Osteocyte (in vitro differentiated cells): ENCODE data around the gene NAXE. TPM values are rescaled to one million over a fixed set of nuclear protein-coding genes. Genes with fewer than 3 reads are reported as not detected.
A peak's percentile ranks its signal among the peaks of the same experiment; 100 is the strongest.

Experiments
- DNase-seq: peaks from one replicate; pipeline ENCODE4 v3.0.0; 2021; ENCODE audit warnings: mixed read lengths; ENCODE audit not compliant: unreplicated experiment; ENCODE audit errors: extremely low spot score
- H3K27ac Mint-ChIP-seq: one replicate; pipeline ENCODE4 v1.8.0; 2021; ENCODE audit warnings: mild to moderate bottlenecking, mixed read lengths; ENCODE audit not compliant: unreplicated experiment
- H3K27me3 Mint-ChIP-seq: one replicate; pipeline ENCODE4 v1.8.0; 2021; ENCODE audit warnings: mixed read lengths; ENCODE audit not compliant: unreplicated experiment
- H3K36me3 Mint-ChIP-seq: one replicate; pipeline ENCODE4 v1.8.0; 2021; ENCODE audit warnings: mixed read lengths; ENCODE audit not compliant: unreplicated experiment
- H3K4me1 Mint-ChIP-seq: one replicate; pipeline ENCODE4 v1.8.0; 2021; ENCODE audit warnings: mixed read lengths; ENCODE audit not compliant: unreplicated experiment
- H3K4me3 Mint-ChIP-seq: one replicate; pipeline ENCODE4 v1.8.0; 2021; ENCODE audit warnings: mild to moderate bottlenecking, moderate library complexity, mixed read lengths; ENCODE audit not compliant: unreplicated experiment
- H3K9me3 Mint-ChIP-seq: one replicate; pipeline ENCODE4 v1.8.0; 2021; ENCODE audit warnings: mixed read lengths; ENCODE audit not compliant: unreplicated experiment
- long read RNA-seq: library from polyadenylated mRNA; unstranded; transcript quantifications from one replicate; pipeline ENCODE4 v2.0.0, GENCODE V29; 2021
- total RNA-seq: library from RNA; stranded (reverse); gene quantifications from 2 replicates; pipeline ENCODE4 v1.2.1, GENCODE V29; 2021
- TF ChIP-seq, protein P1 (sequence below): fragments of 200-600 bp; sonication (generic); IDR thresholded peaks from 2 replicates; pipeline ENCODE4 v1.5.0; 2021; ENCODE audit warnings: antibody characterized with exemption, mild to moderate bottlenecking, moderate library complexity

Gene NAXE
- 59.2 and 63.4 TPM in 2 replicates for total RNA-seq
- long read RNA-seq, transcript NAXE-203 (6 exons, 1,125 nt): major isoform, 27 of 31 reads
- long read RNA-seq, partial matches to known transcripts: 0 of 31 reads
- long read RNA-seq, other reads (novel, unspliced or antisense): 4 of 31 reads

DNA sequence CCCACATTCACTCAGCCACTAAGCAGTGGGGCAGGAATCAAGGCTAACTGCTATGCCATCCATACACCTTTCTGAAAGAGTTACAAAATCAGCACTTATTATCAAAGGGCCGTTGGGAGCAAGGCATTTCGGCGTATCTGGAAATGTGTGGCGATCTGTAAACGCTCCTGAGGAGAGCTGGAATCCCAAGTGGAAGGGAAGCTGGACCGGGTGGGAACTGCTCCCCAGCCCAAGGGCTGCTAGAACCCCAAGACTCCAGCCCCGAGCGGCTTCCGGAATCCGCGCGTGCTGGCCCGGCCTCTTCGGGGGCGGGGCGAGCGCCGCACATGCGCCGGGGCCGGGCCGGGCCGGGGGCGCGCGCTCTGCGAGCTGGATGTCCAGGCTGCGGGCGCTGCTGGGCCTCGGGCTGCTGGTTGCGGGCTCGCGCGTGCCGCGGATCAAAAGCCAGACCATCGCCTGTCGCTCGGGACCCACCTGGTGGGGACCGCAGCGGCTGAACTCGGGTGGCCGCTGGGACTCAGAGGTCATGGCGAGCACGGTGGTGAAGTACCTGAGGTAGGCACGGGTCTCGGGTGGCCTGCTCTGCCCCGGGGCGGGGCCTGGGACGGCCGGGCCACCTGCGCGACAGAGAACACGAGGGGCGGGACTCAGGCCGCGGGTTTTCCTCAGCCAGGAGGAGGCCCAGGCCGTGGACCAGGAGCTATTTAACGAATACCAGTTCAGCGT is at the start of gene NAXE:
NAXE (plus strand) TSS at position 345 of the 726 bp plus-strand sequence; CDS start at position 374, 29 bp downstream.
- peaks cover 5% of the 10 kb centered on the region for H3K36me3 Mint-ChIP-seq
- H3K27ac Mint-ChIP-seq: peak within 1 kb of the TSS; percentile 91
- DNase-seq: peak; percentile 88
- peaks cover 2% of the 10 kb centered on the region for H3K27me3 Mint-ChIP-seq
- H3K4me3 Mint-ChIP-seq: peak within 1 kb of the TSS; percentile 81
- TF ChIP-seq, protein P1, sequence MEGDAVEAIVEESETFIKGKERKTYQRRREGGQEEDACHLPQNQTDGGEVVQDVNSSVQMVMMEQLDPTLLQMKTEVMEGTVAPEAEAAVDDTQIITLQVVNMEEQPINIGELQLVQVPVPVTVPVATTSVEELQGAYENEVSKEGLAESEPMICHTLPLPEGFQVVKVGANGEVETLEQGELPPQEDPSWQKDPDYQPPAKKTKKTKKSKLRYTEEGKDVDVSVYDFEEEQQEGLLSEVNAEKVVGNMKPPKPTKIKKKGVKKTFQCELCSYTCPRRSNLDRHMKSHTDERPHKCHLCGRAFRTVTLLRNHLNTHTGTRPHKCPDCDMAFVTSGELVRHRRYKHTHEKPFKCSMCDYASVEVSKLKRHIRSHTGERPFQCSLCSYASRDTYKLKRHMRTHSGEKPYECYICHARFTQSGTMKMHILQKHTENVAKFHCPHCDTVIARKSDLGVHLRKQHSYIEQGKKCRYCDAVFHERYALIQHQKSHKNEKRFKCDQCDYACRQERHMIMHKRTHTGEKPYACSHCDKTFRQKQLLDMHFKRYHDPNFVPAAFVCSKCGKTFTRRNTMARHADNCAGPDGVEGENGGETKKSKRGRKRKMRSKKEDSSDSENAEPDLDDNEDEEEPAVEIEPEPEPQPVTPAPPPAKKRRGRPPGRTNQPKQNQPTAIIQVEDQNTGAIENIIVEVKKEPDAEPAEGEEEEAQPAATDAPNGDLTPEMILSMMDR: no peak
- peaks cover 11% of the 10 kb centered on the region for H3K4me1 Mint-ChIP-seq
- H3K9me3 Mint-ChIP-seq: no peaks in the 10 kb centered on the region

DNA sequence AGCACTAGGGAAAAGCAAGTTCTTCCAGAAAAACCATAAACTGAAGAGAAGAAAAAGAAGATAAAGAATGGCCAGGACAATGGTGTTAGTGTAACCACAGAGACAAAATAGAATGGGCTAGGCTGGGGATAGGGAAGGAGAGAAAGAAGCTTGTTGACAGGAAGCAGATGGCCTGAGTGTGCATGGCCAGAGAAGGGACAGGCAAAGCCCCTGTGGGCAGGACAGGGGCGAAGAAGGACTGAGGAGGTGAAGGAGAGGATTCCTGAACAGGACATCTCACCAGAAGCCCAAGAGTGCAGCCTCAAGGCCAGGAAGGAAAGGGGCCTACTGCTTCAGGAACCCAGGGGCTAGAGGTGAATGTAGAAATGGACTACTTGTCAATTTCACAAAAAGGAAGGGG is 48.5 kb upstream of the NAXE start:
- Mint-ChIP-seq H3K9me3 (no peaks in the 10 kb centered on the region), H3K4me3 (no peak overlapping the region), H3K27me3 (no peaks in the 10 kb centered on the region), H3K27ac (no peak overlapping the region), H3K4me1 (no peaks in the 10 kb centered on the region), H3K36me3 (peaks cover 9% of the 10 kb centered on the region)
- TF ChIP-seq, protein P1: no peak
- DNase-seq: no peak

DNA sequence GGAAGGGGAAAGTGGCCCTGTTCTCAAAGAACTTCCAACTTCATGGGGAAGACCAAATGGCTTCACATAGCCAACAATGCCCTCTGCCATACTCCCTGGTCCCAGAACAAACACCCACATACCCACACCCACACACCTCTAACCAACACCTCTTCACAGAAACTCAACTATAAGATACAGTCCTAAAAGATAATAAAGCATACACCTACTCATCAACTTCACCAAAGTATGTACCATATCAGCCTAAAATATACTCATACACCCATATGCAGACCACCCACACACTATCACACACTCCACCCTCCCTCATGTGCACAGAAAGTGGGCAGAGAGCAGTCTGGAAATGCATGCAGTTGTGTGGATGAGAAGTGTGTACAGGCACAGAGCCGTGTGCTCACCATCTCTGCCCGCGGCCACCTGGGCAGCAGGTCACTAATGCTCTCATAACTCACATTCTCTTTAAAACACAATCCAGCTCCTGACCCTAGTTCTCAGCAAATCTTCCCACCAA is 46.9 kb upstream of the NAXE start:
- Mint-ChIP-seq H3K9me3 (no peaks in the 10 kb centered on the region), H3K27me3 (no peaks in the 10 kb centered on the region), H3K4me3 (no peak overlapping the region), H3K36me3 (peaks cover 2% of the 10 kb centered on the region), H3K27ac (no peak overlapping the region), H3K4me1 (no peaks in the 10 kb centered on the region)
- no peak for DNase-seq
- TF ChIP-seq, protein P1: no peak

DNA sequence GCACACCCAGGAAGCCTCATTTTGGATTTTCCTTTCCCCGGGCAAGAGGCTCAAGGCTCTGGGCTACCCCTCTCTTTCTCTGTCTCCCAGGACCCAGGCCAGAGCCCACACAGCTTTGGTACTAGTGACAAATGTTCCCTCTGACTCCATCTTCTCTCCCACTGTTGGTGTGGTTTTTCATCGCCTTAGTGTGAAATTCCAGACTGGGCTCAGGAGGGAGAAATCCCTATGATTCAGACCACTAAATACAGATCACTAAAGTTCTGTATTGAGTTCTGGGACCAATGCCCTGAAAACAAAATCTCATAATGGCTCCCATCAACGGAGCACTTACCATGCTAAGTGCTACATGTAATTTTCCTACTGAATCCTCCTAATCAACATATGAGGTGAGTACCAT is 45.3 kb upstream of the NAXE start:
- H3K27me3 Mint-ChIP-seq: no peaks in the 10 kb centered on the region
- no peaks in the 10 kb centered on the region for H3K9me3 Mint-ChIP-seq
- no peak overlapping the region for H3K4me3 Mint-ChIP-seq
- H3K4me1 Mint-ChIP-seq: no peaks in the 10 kb centered on the region
- H3K36me3 Mint-ChIP-seq: peaks cover 2% of the 10 kb centered on the region
- DNase-seq: no peak
- TF ChIP-seq, protein P1: no peak
- H3K27ac Mint-ChIP-seq: no peak overlapping the region

DNA sequence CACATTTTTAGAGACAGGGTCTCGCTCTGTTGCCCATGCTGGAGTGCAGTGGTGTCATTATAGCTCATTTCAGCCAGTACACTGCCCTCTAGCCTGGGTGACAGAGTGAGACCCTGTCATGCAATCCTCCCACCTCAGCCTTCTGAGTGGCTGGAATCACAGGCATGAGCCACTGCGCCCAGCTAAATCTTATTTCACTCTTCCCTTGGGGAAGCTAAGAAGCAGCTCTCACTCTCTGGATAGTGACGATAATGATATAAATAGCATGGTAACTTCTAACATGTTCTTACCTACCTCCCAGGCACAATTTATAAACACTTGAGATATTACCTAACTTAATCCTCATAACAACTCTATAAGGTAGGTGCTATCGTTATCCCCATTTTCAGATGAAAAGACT is 44.1 kb upstream of the NAXE start:
- H3K9me3 Mint-ChIP-seq: no peaks in the 10 kb centered on the region
- DNase-seq: no peak
- H3K4me1 Mint-ChIP-seq: no peaks in the 10 kb centered on the region
- no peak overlapping the region for H3K4me3 Mint-ChIP-seq
- H3K27me3 Mint-ChIP-seq: no peaks in the 10 kb centered on the region
- H3K36me3 Mint-ChIP-seq: peaks cover 5% of the 10 kb centered on the region
- TF ChIP-seq, protein P1: no peak
- no peak overlapping the region for H3K27ac Mint-ChIP-seq
